GM19043 (cell line): ENCODE data around the gene PTGES3L.
"Not testable (repeated sequence)": the region's sequence is repeated elsewhere in the genome, so short reads cannot be mapped to it uniquely, and the experiment has no call there.

Experiments
- ATAC-seq: cut with Tn5 transposase; IDR thresholded peaks from one replicate; pipeline ENCODE4 v1.9.1; 2021; ENCODE audit warnings: low read depth; ENCODE audit not compliant: unreplicated experiment

PTGES3L gene

DNA sequence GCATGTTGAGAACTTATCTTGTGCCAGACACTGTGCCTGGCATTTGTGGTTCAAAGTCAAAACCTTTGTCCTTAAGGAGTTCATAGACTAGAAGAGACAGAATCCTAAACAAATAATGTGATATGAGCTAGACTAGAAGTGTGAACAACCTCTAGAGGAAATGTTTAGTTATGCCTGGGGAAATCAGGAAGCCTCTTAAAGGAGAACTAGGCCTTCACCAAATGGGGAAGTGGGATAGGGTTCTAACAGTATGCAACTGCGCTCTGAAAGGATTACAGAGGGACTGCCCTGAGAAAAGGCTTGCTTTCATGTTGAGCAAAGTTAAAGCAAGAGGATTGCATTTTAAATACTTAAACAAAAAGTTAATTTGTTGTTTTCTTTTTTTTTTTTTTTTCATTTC is 5.3 kb upstream of the PTGES3L start:
- ATAC-seq: no peak

- no peak for ATAC-seq
These were observed 2.4 kb upstream of the PTGES3L start for GRCh38 chr17:42982266-42982665.

- ATAC-seq: peak; percentile 39
These were observed 1.0 kb upstream of the PTGES3L start for GRCh38 chr17:42980766-42981397.

GRCh38 chr17:42980274-42980765 is 440 bp upstream of the PTGES3L start, which contains the start of gene RUNDC1:
Gene RUNDC1, plus strand, starts transcription at chr17:42980565. Its CDS starts 12 bp downstream, at chr17:42980577.
- peak; percentile 69 for ATAC-seq

DNA sequence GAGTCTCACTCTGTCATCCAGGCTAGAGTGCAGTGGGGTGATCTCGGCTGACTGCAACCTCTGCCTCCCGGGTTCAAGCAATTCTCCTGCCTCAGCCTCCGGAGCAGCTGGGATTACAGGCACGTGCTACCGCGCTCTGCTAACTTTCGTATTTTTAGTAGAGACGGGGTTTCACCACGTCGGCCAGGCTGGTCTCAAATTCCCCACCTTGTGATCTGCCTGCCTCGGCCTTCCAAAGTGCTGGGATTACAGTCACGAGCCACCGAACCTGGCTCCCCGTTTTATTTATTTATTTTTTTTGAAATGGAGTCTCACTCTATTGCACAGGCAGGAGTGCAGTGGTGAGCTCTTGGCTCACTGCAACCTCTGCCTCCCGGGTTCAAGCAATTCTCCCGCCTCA is 4.2 kb downstream of the PTGES3L start:
- not testable (repeated sequence) for ATAC-seq

DNA sequence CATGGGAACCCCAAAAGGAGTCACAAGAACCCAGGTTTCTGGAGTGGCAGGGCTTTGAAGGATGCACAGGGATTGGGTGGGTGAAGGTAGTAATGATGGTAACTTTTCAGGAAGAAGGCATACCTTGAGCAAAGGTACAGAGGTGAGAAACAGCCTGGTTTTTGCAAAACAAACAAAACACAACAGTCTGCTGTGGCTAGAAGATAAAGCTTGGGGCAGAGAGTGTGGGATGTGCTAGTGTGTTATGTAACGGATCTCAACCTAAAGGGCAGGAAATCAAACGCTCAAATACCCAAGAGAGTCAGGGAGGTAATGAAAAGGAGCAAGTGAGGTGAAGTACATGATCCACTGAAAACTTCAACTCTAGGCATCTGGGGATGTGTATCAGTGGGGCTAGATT is 4.6 kb downstream of the PTGES3L start:
- no peak for ATAC-seq

- not testable (repeated sequence) for ATAC-seq
These were observed 6.6 kb downstream of the PTGES3L start for GRCh38 chr17:42973323-42973722.

- ATAC-seq: no peak
These were observed 8.3 kb downstream of the PTGES3L start for GRCh38 chr17:42971589-42971988.

DNA sequence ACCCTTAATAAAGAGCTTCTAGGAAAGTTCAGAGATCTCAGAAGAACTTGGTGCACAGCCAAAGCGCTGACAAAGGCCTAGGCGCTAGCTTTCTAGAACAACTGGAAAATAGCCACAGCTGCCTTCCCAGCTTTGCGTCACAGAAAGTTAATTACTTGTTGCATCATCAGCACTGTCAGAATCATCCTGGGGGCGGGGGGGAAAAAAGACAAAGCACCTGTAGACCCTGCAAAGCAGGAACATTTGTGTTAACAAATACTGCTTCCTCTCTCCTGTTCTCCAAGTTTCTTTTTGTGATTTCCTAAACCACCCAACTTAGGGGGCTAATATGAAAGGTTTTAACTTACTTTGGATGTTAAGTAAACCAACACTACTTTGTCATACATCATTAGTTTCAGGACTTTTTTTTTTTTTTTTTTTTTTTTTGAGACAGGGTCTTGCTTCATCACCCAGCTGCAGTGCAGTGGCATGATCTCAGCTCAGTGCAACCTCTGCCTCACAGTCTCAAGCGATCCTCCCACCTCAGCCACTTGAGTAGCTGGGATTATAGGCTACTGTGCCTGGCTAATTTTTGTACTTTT is 10.8 kb downstream of the PTGES3L start:
- ATAC-seq: no peak

DNA sequence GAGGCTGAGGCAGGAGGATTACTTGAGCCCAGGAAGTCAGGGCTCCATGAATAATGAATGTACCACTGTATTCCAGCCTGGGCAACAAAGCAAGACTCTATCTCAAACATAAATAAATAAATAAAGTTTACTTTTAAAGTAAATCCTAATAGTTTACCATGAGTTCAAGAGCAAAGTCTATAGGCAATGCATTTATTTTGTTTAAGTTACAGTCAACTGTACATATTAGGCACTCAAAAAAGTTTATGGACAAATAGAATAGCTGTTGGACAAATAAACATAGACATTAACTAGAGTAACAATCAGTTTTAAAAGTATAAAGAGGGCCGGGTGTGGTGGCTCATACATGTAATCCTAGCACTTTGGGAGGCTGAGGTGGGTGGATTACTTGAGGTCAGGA is 12.0 kb downstream of the PTGES3L start:
- no peak for ATAC-seq

GRCh38 chr17:42964161-42964932 is 15.5 kb downstream of the PTGES3L start, which contains the start of gene AARSD1:
Gene AARSD1, minus strand, starts transcription at chr17:42964454. Its CDS starts 14 bp downstream, at chr17:42964440.
- peak; percentile 55 for ATAC-seq

- ATAC-seq: no peak
These were observed 26.2 kb downstream of the PTGES3L start for GRCh38 chr17:42953669-42954068.

DNA sequence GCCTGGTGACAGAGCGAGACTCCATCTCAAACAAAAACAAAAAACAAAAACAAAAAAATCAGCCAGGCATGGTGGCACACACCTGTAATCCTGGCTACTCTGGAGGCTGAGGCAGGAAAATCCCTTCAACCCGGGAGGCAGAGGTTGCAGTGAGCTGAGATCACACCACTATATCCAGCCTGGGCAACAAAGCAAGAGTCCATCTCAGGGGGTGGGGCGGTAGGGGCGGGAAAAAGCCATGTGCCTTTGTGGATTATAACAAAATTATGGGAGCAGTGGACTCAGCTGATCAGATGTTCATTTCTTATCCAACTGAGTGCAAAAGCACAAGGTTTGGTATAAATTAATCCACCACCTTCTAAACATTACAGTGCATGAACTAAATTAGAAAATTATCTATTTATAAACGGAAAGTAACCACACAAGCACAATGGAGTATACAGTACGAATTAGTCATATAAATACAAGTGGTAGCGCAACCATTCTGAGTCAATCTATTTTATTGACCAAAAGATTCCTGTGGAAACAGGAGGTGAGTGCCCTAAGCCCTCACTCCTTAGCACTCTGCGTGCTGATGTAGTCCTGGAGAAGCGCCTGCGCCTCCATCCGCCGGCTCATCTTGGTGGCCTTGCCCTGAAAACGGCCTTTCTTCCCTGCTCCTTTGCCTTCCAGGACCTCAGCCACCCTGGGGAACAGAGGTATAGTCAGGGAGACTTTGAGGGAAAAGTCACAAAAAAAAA is 29.7 kb downstream of the PTGES3L start:
- ATAC-seq: no peak

GRCh38 chr17:42946812-42947211 is 33.1 kb downstream of the PTGES3L start:
- no peak for ATAC-seq

DNA sequence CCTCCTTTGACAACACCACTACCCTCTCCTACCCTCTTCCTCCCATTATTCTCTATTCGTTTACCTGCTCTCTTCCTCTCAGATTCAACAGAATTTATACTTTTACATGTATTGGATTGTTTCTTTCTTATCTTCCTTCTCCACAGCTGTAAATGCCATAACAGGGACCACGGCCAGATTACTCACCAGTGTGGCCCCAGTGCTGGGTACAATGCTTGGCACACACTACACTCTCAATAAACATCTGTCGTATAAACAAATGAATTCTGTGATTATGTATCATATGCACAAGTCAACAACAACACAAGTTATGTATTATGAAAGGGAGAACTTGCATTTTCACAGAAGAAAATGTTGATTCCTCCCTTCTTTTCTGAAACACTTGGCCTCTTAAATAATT is 35.7 kb downstream of the PTGES3L start:
- ATAC-seq: no peak

GRCh38 chr17:42937712-42938596 is 41.9 kb downstream of the PTGES3L start:
- ATAC-seq: no peak

- no peak for ATAC-seq
These were observed 50.4 kb downstream of the PTGES3L start for GRCh38 chr17:42929497-42929844.

- ATAC-seq: peak; percentile 51
These were observed 51.0 kb downstream of the PTGES3L start for GRCh38 chr17:42928714-42929496.

DNA sequence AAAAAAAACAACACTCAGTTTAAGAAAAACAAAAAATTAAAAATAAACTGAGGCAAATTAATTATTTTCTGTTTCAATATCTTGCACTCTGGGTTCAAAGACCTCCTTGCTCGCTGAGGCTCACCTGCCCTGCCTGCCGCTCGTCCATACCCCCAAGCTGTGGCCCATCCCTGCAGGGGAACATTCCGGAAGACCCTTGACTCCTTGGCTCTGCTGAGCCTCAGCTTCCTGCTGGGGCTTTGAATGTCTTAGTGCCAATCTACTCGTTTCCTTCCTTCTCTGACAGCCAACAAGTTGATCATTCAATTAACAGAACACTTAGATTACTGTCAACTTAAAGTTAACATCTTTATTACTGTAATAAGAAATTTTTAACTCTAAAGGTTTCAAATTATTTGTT is 55.0 kb downstream of the PTGES3L start:
- ATAC-seq: no peak
